Islet of Langerhans (tissue), 1 donor: Measurements from ENCODE around the gene TNFRSF13B.

Source experiments
- FAIRE-seq: peaks from one replicate; lab custom pipeline; 2011; peaks lifted over from hg19 to GRCh38; lab: Jason Lieb, UNC

Gene TNFRSF13B

GRCh38 chr17:16954521-16954920 lies 17.4 kb downstream of the TNFRSF13B start:
- no peak for FAIRE-seq

- FAIRE-seq, result no peak
Measured at GRCh38 chr17:16953841-16954240, 18.1 kb downstream of the TNFRSF13B start.

GRCh38 chr17:16953347-16953746 lies 18.6 kb downstream of the TNFRSF13B start:
- no peak for FAIRE-seq

- no peak for FAIRE-seq
Measured at GRCh38 chr17:16952401-16952800, 19.5 kb downstream of the TNFRSF13B start.

GRCh38 chr17:16950488-16950887 lies 21.4 kb downstream of the TNFRSF13B start:
- no peak for FAIRE-seq

DNA sequence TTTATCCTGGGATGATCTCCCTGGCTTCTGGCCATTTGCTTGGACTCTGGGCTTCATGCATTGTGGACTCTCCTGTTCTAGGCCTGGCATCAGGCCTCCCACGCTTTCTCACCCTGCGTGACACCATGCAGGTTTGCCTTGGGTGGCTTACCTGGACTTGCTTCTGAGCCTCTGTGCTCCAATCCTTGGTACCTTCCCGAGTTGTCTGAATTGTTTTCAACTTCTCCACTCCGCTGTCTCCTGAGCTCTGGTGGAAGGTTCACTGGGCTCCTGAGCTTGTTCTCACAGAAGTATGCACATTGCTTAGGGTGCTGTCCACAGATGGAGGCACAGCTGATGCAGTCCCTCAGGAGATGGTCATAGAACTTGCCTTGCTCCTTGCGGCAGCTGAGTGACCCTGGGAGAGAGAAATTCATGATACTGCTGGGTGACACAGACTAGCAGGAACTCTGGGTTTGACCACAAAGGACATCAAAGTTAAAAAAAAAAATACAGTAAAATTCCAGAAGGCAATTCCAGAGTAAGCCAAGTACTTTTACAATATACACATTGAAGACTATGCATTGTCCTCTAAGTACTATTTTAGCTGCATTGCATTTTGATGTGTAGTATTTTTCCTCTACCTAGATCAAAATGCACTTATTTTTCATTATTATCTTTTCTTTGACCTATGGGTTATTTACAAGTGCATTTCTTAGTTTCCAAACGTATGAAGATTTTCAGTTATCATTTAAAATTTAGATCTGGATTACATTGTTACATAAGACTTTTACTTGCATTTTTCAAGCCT lies 23.1 kb downstream of the TNFRSF13B start:
- FAIRE-seq, result no peak

DNA sequence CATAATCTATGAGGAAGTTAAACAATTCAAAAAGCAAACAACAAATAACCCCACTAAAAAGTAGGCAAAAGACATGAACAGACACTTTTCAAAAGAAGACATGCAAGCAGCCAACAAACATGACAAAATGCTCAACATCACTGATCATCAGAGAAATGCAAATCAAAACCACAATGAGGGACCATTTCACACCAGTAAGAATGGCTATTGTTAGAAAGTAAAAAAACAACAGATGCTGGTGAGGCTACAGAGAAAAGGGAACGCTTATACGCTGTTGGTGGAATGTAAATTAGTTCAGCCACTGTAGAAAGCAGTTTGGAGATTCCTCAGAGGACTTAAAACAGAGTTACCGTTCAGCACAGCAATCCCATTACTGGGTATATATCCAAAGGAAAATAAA lies 24.4 kb downstream of the TNFRSF13B start:
- no peak for FAIRE-seq

DNA sequence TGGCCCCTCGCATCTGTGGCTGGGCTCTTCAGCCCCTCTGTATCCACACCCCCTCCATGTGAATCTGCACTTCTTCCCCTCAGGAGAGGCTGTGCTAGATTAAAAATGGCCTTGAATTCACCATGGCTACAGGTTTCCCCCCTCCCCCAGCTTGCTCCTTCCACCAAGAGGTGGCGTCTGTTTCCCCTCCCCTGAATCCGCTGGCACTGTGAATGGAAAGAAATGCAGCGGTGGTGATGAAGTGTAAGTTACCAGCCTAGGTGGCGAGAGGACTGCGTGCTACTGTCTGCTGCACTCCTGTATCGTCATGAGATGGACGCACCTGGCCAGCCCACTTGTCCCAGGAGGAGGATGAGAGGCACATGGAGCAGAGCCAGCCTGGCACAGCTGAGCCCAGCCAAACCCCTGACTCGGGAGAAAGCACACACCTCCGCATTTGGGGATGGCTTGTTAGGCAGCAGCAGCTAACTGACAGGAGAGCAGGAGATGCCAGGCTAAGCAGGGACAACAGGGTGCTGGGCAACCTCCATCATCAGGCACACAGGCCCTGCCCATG lies 26.2 kb downstream of the TNFRSF13B start:
- no peak for FAIRE-seq

- FAIRE-seq, result no peak
Measured at GRCh38 chr17:16945136-16945482, 26.8 kb downstream of the TNFRSF13B start.

GRCh38 chr17:16944334-16945135 lies 27.4 kb downstream of the TNFRSF13B start:
- FAIRE-seq, result no peak

- FAIRE-seq, result no peak
Measured at GRCh38 chr17:16943541-16944333, 28.2 kb downstream of the TNFRSF13B start.

GRCh38 chr17:16943032-16943352 lies 28.9 kb downstream of the TNFRSF13B start:
- FAIRE-seq, result no peak

DNA sequence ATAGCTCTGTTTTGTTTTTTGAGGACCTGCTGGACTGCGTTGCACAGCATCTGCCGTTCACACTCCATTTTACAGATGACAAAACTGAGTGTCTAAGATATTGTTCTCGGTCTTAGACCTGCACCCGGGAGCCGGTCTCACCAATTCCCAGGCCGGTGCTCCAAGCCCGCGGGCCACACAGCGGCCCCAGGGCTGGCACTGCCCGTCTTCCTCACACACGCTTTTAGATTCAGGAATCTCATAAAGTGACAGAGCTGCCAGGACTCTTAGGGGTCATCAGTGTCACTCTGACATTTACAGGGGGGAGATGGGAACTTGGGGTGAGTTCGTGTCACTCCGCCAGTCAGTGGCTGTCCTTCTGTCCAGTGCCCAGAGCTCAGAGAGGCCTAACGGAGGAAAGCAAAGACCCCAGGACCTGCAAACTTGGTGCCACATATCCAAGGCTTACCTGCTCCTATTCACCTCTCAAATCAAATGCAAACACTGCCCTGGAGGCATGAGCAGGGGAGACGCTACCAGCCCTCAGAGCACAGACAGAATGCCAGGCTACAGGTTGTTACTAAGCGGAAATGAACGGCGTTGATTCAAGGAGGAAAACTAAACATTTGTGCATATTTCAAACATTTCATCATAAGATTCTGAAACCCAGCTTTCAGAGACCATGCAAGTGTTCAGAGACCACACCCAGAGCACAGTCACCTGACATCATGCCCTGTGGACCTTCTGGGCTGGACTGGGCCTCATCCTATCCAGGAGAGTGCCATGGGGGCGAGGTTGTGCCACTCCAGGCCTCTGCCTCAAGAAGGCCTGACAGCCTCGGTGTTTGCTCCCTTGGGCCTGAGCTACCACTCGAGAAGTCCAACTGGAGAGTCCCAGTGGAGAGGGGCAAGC lies 29.5 kb downstream of the TNFRSF13B start:
- FAIRE-seq, result no peak

DNA sequence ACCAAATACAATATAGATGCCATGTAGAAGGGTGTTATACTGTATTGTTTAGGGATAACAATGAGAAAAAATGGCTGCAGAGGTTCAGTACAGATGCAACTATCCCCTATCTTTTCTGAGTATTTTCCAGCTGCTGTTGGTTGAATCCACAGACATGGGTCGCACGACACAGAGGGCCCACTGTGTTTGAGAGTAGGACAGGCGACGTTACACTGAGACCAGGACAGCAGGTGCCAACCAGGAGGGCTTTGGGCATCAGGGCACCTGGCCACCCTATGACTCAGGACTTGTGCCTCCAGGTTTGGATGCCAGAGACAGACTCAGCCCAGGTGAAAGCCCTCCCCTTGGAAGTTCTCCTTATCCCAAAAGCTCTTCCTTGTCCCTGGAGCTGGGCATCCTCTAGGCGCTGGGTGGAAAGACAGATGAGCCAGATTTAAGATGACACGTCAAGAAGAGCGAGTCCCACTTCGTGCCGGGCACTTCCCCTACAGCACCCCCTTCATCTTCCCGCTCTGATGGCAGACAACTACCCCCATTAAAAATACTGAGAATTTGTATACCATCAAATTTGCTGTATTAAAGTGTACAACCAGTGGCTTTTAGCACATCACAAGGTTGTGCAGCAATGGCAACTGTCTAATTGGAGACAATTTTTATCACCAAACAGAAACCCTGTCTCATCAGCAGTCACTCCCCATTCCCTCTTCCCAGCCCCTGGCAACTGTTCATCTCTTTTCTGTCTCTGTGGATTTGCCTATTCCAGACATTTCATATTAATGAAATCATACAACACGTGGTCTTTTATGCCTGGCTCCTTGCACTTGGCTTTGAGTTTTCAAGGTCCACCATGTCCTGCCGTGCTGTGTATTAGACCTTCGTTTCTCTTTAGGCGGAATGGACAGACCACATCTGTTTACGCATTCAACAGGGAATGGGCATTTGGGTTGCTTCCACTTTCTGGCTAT lies 30.6 kb downstream of the TNFRSF13B start:
- no peak for FAIRE-seq

- no peak for FAIRE-seq
Measured at GRCh38 chr17:16940116-16940881, 31.6 kb downstream of the TNFRSF13B start.

DNA sequence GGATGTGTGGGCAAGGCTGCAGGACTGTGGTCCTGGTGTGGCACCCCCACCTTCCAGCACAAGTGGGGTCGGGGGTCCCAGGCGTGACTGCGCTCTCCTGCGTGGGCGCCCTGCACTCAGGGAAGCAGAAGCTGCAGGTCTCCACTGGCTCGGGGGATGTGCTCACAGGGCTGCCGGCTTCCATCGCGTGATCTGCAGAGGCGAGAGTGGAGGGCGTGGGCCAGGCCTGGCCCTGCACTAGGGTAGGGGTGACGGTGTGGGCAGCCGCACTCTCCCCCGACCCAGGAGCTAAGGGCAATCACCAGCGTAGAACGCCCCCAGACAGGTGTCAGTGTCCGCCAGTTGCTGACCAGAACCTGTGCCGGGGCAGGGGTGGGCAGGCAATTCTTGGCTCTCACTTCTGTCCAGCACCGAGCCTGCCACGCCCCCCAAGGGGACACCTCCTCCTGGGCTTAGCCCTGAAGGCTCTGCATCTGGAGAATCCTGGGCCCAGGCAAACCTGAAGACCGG lies 32.3 kb downstream of the TNFRSF13B start:
- FAIRE-seq, result no peak

- FAIRE-seq, result no peak
Measured at GRCh38 chr17:16939208-16939576, 32.7 kb downstream of the TNFRSF13B start.

- FAIRE-seq, result no peak
Measured at GRCh38 chr17:16938496-16939207, 33.3 kb downstream of the TNFRSF13B start.

- FAIRE-seq, result no peak
Measured at GRCh38 chr17:16938031-16938430, 33.9 kb downstream of the TNFRSF13B start.
